Central memory CD8-positive, alpha-beta T cell (primary cell): ENCODE data around the gene TRPV4.

Experiments
- ATAC-seq: fragments of 150-1000 bp; cut with Tn5 transposase; replicated peaks from 2 replicates; pipeline ENCODE4 v1.10.0; 2022; ENCODE audit warnings: mild to moderate bottlenecking, moderate FRiP score, moderate number of reproducible peaks; ENCODE audit not compliant: poor library complexity, severe bottlenecking; ENCODE audit errors: extremely low read depth
- DNase-seq, 2 donors: peaks; one replicate each; pipeline ENCODE4 v3.0.0; 2021; ENCODE audit warnings: low spot score in 2 of 2
- H3K27ac Mint-ChIP-seq: one replicate; pipeline ENCODE4 v1.8.0; 2022; ENCODE audit warnings: low read depth, mild to moderate bottlenecking, moderate library complexity, mixed read lengths
- H3K27me3 Mint-ChIP-seq: one replicate; pipeline ENCODE4 v1.8.0; 2022; ENCODE audit warnings: mixed read lengths
- H3K36me3 Mint-ChIP-seq: one replicate; pipeline ENCODE4 v1.8.0; 2022; ENCODE audit warnings: mild to moderate bottlenecking, moderate library complexity, mixed read lengths; ENCODE audit not compliant: insufficient read depth
- H3K4me1 Mint-ChIP-seq: one replicate; pipeline ENCODE4 v1.8.0; 2022; ENCODE audit warnings: mixed read lengths
- H3K4me3 Mint-ChIP-seq: one replicate; pipeline ENCODE4 v1.8.0; 2022; ENCODE audit warnings: mild to moderate bottlenecking, moderate library complexity, mixed read lengths
- H3K9me3 Mint-ChIP-seq: one replicate; pipeline ENCODE4 v1.8.0; 2022; ENCODE audit warnings: mixed read lengths

Gene TRPV4

GRCh38 chr12:109831365-109831764 is 1.8 kb downstream of the TRPV4 start:
- no peak for ATAC-seq
- no peaks in the 10 kb centered on the region for H3K9me3 Mint-ChIP-seq
- no peak for DNase-seq
- no peak overlapping the region for H3K27ac Mint-ChIP-seq
- peaks cover 47% of the 10 kb centered on the region for H3K27me3 Mint-ChIP-seq
- H3K4me3 Mint-ChIP-seq, result no peak overlapping the region
- no peaks in the 10 kb centered on the region for H3K36me3 Mint-ChIP-seq
- H3K4me1 Mint-ChIP-seq, result peaks cover 5% of the 10 kb centered on the region

- Mint-ChIP-seq H3K4me1 (peaks cover 5% of the 10 kb centered on the region), H3K9me3 (no peaks in the 10 kb centered on the region), H3K4me3 (no peak overlapping the region), H3K36me3 (no peaks in the 10 kb centered on the region), H3K27me3 (peaks cover 47% of the 10 kb centered on the region), H3K27ac (no peak overlapping the region)
- ATAC-seq (no peak), DNase-seq (no peak)
Measured at GRCh38 chr12:109830718-109831117, 2.5 kb downstream of the TRPV4 start.

GRCh38 chr12:109830267-109830666 is 2.9 kb downstream of the TRPV4 start:
- no peak for ATAC-seq
- Mint-ChIP-seq H3K27ac (no peak overlapping the region), H3K9me3 (no peaks in the 10 kb centered on the region), H3K36me3 (no peaks in the 10 kb centered on the region), H3K4me3 (no peak overlapping the region), H3K27me3 (peaks cover 43% of the 10 kb centered on the region), H3K4me1 (peaks cover 5% of the 10 kb centered on the region)
- DNase-seq, result no peak

GRCh38 chr12:109829667-109830066 is 3.5 kb downstream of the TRPV4 start:
- no peak for DNase-seq
- Mint-ChIP-seq H3K36me3 (no peaks in the 10 kb centered on the region), H3K27ac (no peak overlapping the region), H3K27me3 (peaks cover 37% of the 10 kb centered on the region), H3K4me1 (peaks cover 5% of the 10 kb centered on the region), H3K4me3 (no peak overlapping the region), H3K9me3 (no peaks in the 10 kb centered on the region)
- no peak for ATAC-seq

- H3K4me1 Mint-ChIP-seq, result peaks cover 5% of the 10 kb centered on the region
- ATAC-seq (no peak), DNase-seq (no peak)
- H3K27me3 Mint-ChIP-seq, result peaks cover 30% of the 10 kb centered on the region
- no peaks in the 10 kb centered on the region for H3K36me3 Mint-ChIP-seq
- H3K4me3 Mint-ChIP-seq, result no peak overlapping the region
- H3K27ac Mint-ChIP-seq, result no peak overlapping the region
- no peaks in the 10 kb centered on the region for H3K9me3 Mint-ChIP-seq
Measured at GRCh38 chr12:109828754-109829511, 4.3 kb downstream of the TRPV4 start.

GRCh38 chr12:109827566-109828550 is 5.3 kb downstream of the TRPV4 start:
- Mint-ChIP-seq H3K9me3 (no peaks in the 10 kb centered on the region), H3K4me1 (no peaks in the 10 kb centered on the region), H3K4me3 (no peak overlapping the region), H3K27ac (no peak overlapping the region), H3K27me3 (peaks cover 23% of the 10 kb centered on the region), H3K36me3 (no peaks in the 10 kb centered on the region)
- DNase-seq, result no peak
- ATAC-seq, result no peak

GRCh38 chr12:109827080-109827479 is 6.1 kb downstream of the TRPV4 start:
- no peak overlapping the region for H3K27ac Mint-ChIP-seq
- ATAC-seq (no peak), DNase-seq (no peak)
- H3K9me3 Mint-ChIP-seq, result no peaks in the 10 kb centered on the region
- no peak overlapping the region for H3K4me3 Mint-ChIP-seq
- H3K4me1 Mint-ChIP-seq, result no peaks in the 10 kb centered on the region
- peaks cover 20% of the 10 kb centered on the region for H3K27me3 Mint-ChIP-seq
- no peaks in the 10 kb centered on the region for H3K36me3 Mint-ChIP-seq

GRCh38 chr12:109824731-109825130 is 8.5 kb downstream of the TRPV4 start:
- Mint-ChIP-seq H3K9me3 (no peaks in the 10 kb centered on the region), H3K36me3 (no peaks in the 10 kb centered on the region), H3K4me3 (no peak overlapping the region), H3K27ac (no peak overlapping the region), H3K27me3 (peaks cover 26% of the 10 kb centered on the region), H3K4me1 (no peaks in the 10 kb centered on the region)
- DNase-seq (no peak), ATAC-seq (no peak)

GRCh38 chr12:109822951-109823411 is 10.2 kb downstream of the TRPV4 start:
- peaks cover 38% of the 10 kb centered on the region for H3K27me3 Mint-ChIP-seq
- no peak for ATAC-seq

GRCh38 chr12:109822416-109822815 is 10.8 kb downstream of the TRPV4 start:
- Mint-ChIP-seq H3K27ac (no peak overlapping the region), H3K4me1 (no peaks in the 10 kb centered on the region), H3K27me3 (peaks cover 38% of the 10 kb centered on the region), H3K36me3 (no peaks in the 10 kb centered on the region), H3K9me3 (no peaks in the 10 kb centered on the region), H3K4me3 (no peak overlapping the region)
- DNase-seq (no peak), ATAC-seq (no peak)

More at GRCh38 chr12:109822951-109823411, 10.2 kb downstream of the TRPV4 start:
- Mint-ChIP-seq H3K36me3 (no peaks in the 10 kb centered on the region), H3K27ac (no peak overlapping the region), H3K9me3 (no peaks in the 10 kb centered on the region), H3K4me3 (no peak overlapping the region), H3K4me1 (no peaks in the 10 kb centered on the region)
- no peak for DNase-seq

GRCh38 chr12:109821968-109822367 is 11.2 kb downstream of the TRPV4 start:
- ATAC-seq, result no peak

GRCh38 chr12:109820816-109821381 is 12.3 kb downstream of the TRPV4 start:
- Mint-ChIP-seq H3K27ac (no peak overlapping the region), H3K9me3 (no peaks in the 10 kb centered on the region), H3K4me3 (no peak overlapping the region), H3K4me1 (no peaks in the 10 kb centered on the region), H3K27me3 (peaks cover 38% of the 10 kb centered on the region), H3K36me3 (no peaks in the 10 kb centered on the region)
- DNase-seq (no peak), ATAC-seq (no peak)

More at GRCh38 chr12:109821968-109822367, 11.2 kb downstream of the TRPV4 start:
- DNase-seq, result no peak
- H3K27ac Mint-ChIP-seq, result no peak overlapping the region
- peaks cover 38% of the 10 kb centered on the region for H3K27me3 Mint-ChIP-seq
- no peaks in the 10 kb centered on the region for H3K9me3 Mint-ChIP-seq
- H3K4me3 Mint-ChIP-seq, result no peak overlapping the region
- H3K4me1 Mint-ChIP-seq, result no peaks in the 10 kb centered on the region
- no peaks in the 10 kb centered on the region for H3K36me3 Mint-ChIP-seq
